CD14-positive monocyte (primary cell): Measurements from ENCODE around the gene PEX5. TPM values are rescaled to one million over a fixed set of nuclear protein-coding genes. Genes with fewer than 3 reads are reported as not detected.

Source experiments
- DNase-seq, 3 donors: peaks; one replicate each; pipeline ENCODE4 v3.0.0-alpha.2; 2011 to 2022
- H2AFZ ChIP-seq: 2 replicates; pipeline ENCODE4 v1.6.0; 2012; ENCODE audit warnings: mild to moderate bottlenecking, low read depth, low read length, inconsistent platforms; ENCODE audit not compliant: insufficient read depth, poor library complexity, severe bottlenecking
- H3K27ac ChIP-seq, 2 donors: 1 replicate in 1 of 2; 2 replicates in 1 of 2; pipeline ENCODE4 v1.5.1; 2012 to 2013; ENCODE audit warnings: low read length in 2 of 2, control low read depth in 1 of 2, inconsistent platforms in 1 of 2, low read depth in 1 of 2, mild to moderate bottlenecking in 1 of 2
- H3K27me3 ChIP-seq, 2 donors: one replicate each; pipeline versions ENCODE4 v1.6.0 to v1.6.1; 2011 to 2013; ENCODE audit warnings: low read length in 2 of 2; ENCODE audit not compliant: control insufficient read depth in 2 of 2, insufficient read depth in 2 of 2
- H3K36me3 ChIP-seq, 2 donors: replicated peaks in 1 of 2; 1 replicate in 1 of 2; 2 replicates in 1 of 2; pipeline versions ENCODE4 v1.5.1 to v1.6.1; 2012 to 2013; ENCODE audit warnings: low read length in 2 of 2, control low read depth in 1 of 2, inconsistent platforms in 1 of 2, mild to moderate bottlenecking in 1 of 2; ENCODE audit not compliant: insufficient read depth in 2 of 2, control insufficient read depth in 1 of 2
- H3K4me1 ChIP-seq, 2 donors: 1 replicate in 1 of 2; 2 replicates in 1 of 2; pipeline versions ENCODE4 v1.5.1 to v1.6.1; 2012 to 2013; ENCODE audit warnings: low read length in 2 of 2, control low read depth in 1 of 2, inconsistent platforms in 1 of 2, mild to moderate bottlenecking in 1 of 2, moderate library complexity in 1 of 2; ENCODE audit not compliant: insufficient read depth in 2 of 2, control insufficient read depth in 1 of 2
- H3K4me2 ChIP-seq: replicated peaks from 2 replicates; pipeline ENCODE3; 2012; ENCODE audit warnings: low read length, moderate library complexity, mild to moderate bottlenecking; ENCODE audit not compliant: poor library complexity, severe bottlenecking; ENCODE audit errors: extremely low read depth
- H3K4me3 ChIP-seq, 3 experiments: fragments of 200-600 bp in 1 of 3; sonication (generic) in 1 of 3; replicated peaks in 1 of 3; 1 replicate in 2 of 3; 2 replicates in 1 of 3; pipeline ENCODE4 v1.5.1; 2011 to 2013; ENCODE audit warnings: low read length in 3 of 3, mild to moderate bottlenecking in 3 of 3, control low read depth in 2 of 3, low read depth in 2 of 3, inconsistent platforms in 1 of 3, moderate library complexity in 1 of 3
- H3K79me2 ChIP-seq: 2 replicates; pipeline ENCODE4 v1.6.0; 2012; ENCODE audit warnings: mild to moderate bottlenecking, control low read depth, inconsistent platforms, low read length, moderate library complexity; ENCODE audit not compliant: insufficient read depth
- H3K9ac ChIP-seq: 2 replicates; pipeline ENCODE4 v1.6.0; 2017; ENCODE audit warnings: low read length, mild to moderate bottlenecking; ENCODE audit not compliant: insufficient read depth, poor library complexity, severe bottlenecking
- H3K9me3 ChIP-seq, 2 donors: replicated peaks in 1 of 2; 1 replicate in 1 of 2; 2 replicates in 1 of 2; pipeline versions ENCODE4 v1.5.1 to v1.6.1; 2012 to 2013; ENCODE audit warnings: low read length in 2 of 2, control low read depth in 1 of 2; ENCODE audit not compliant: control insufficient read depth in 1 of 2, insufficient read depth in 1 of 2
- H4K20me1 ChIP-seq: 2 replicates; pipeline ENCODE4 v1.6.0; 2012; ENCODE audit warnings: mild to moderate bottlenecking, low read length, control low read depth, moderate library complexity; ENCODE audit not compliant: insufficient read depth
- H3K27ac Mint-ChIP-seq, 7 donors: one replicate each; pipeline ENCODE4 v1.8.0; 2020; ENCODE audit warnings: mild to moderate bottlenecking in 7 of 7, mixed read lengths in 7 of 7, moderate library complexity in 6 of 7, inconsistent platforms in 2 of 7
- H3K27me3 Mint-ChIP-seq, 3 donors: one replicate each; pipeline ENCODE4 v1.8.0; 2021 to 2022; ENCODE audit warnings: low read depth in 3 of 3, mild to moderate bottlenecking in 3 of 3, mixed read lengths in 3 of 3, moderate library complexity in 3 of 3, inconsistent platforms in 1 of 3
- H3K36me3 Mint-ChIP-seq, 2 donors: one replicate each; pipeline ENCODE4 v1.8.0; 2020; ENCODE audit warnings: mixed read lengths in 2 of 2, inconsistent platforms in 1 of 2, mild to moderate bottlenecking in 1 of 2
- H3K4me1 Mint-ChIP-seq: one replicate; pipeline ENCODE4 v1.8.0; 2020; ENCODE audit warnings: mild to moderate bottlenecking, mixed read lengths
- H3K4me3 Mint-ChIP-seq, 2 donors: one replicate each; pipeline ENCODE4 v1.8.0; 2020; ENCODE audit warnings: mild to moderate bottlenecking in 2 of 2, mixed read lengths in 2 of 2, moderate library complexity in 1 of 2
- H3K9me3 Mint-ChIP-seq, 7 donors: one replicate each; pipeline ENCODE4 v1.8.0; 2020 to 2022; ENCODE audit warnings: mixed read lengths in 7 of 7, mild to moderate bottlenecking in 6 of 7, moderate library complexity in 6 of 7, inconsistent platforms in 2 of 7
- WGBS: methylation state at CpG from one replicate; pipeline ENCODE4 v1.1.5; 2013; ENCODE audit warnings: missing lambda C conversion rate; ENCODE audit not compliant: insufficient coverage; 5-methylcytosine and 5-hydroxymethylcytosine counted together
- intact Hi-C, 2 donors: fragments of 100-400 bp; cut with micrococcal nuclease; formaldehyde crosslinking; loops; one replicate each; pipeline versions ENCODE4 v1.15.0 to v1.15.1; 2023
- polyA plus RNA-seq, 3 donors: library from polyadenylated mRNA; depleted of rRNA in 1 of 3; unstranded in 2 of 3; stranded (reverse) in 1 of 3; fragments of 300-500 nt in 2 of 3; fragments of >200 nt in 1 of 3; fragmentation: Illumina TruSeq in 2 of 3; gene quantifications; 1 replicate in 2 of 3; 2 replicates in 1 of 3; pipeline ENCODE4 v1.2.3, GENCODE V29; 2012 to 2021
- TF ChIP-seq, protein P1 (sequence below): fragments of 200-600 bp; IDR thresholded peaks from one replicate; pipeline ENCODE4 v1.8.0; 2022; ENCODE audit warnings: antibody characterized with exemption, mild to moderate bottlenecking

Gene PEX5
- polyA plus RNA-seq, 3 donors = 4.3 to 11.3 (median 7.1) TPM

DNA sequence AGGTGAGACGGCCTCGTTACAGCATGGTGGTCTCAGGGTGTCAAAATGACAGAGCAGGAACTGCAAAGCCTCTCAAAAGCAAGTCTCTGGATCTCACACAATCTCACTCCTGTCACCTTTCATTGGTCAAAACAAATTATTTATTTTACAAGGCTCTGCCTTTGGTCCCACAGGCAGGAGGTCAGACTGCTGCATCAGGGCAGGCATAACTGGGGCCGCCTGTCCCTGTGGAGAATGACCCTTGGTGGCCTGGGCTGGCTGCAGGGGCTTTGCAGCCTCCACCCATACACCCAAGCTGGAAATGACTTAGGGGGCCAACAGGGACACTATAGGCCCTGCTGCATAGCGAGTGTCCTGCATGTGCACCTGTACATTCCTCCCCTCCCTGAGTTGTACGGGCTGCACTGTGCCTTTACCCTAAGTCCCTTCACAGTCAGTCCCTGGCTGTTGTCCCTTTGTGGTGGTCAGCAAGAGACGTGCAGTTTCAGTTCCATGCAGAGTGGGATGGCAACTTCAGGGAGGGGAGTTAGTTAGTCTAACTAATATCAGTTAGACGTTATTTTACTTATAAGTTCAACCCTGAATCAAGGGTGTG is 28.1 kb downstream of the PEX5 start:
- Mint-ChIP-seq H3K4me1 (no peaks in the 10 kb centered on the region), H3K36me3 (peaks cover 3% of the 10 kb centered on the region in 2 donors), H3K4me3 (no peak overlapping the region), H3K27ac (no peak overlapping the region), H3K9me3 (peaks cover 0 to 6% (median 3%) of the 10 kb centered on the region in 7 donors), H3K27me3 (peaks cover 0 to 2% (median 1%) of the 10 kb centered on the region in 3 donors)
- DNase-seq = no peak
- Histone ChIP-seq H3K36me3 (peaks cover 0 to 2% of the 10 kb centered on the region in 2 donors), H3K79me2 (no peaks in the 10 kb centered on the region), H3K9me3 (peaks cover 0 to 3% of the 10 kb centered on the region in 2 donors), H3K9ac (no peak overlapping the region), H3K4me1 (no peaks in the 10 kb centered on the region), H3K4me3 (no peak overlapping the region), H2AFZ (no peak overlapping the region), H3K4me2 (no peak overlapping the region), H3K27ac (no peak overlapping the region), H3K27me3 (no peaks in the 10 kb centered on the region), H4K20me1 (no peaks in the 10 kb centered on the region)
- TF ChIP-seq, protein P1, sequence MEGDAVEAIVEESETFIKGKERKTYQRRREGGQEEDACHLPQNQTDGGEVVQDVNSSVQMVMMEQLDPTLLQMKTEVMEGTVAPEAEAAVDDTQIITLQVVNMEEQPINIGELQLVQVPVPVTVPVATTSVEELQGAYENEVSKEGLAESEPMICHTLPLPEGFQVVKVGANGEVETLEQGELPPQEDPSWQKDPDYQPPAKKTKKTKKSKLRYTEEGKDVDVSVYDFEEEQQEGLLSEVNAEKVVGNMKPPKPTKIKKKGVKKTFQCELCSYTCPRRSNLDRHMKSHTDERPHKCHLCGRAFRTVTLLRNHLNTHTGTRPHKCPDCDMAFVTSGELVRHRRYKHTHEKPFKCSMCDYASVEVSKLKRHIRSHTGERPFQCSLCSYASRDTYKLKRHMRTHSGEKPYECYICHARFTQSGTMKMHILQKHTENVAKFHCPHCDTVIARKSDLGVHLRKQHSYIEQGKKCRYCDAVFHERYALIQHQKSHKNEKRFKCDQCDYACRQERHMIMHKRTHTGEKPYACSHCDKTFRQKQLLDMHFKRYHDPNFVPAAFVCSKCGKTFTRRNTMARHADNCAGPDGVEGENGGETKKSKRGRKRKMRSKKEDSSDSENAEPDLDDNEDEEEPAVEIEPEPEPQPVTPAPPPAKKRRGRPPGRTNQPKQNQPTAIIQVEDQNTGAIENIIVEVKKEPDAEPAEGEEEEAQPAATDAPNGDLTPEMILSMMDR = no peak
- WGBS = 83% methylated on average over 3 of the region's 7 CpGs
- intact Hi-C loops = loop anchor here in 1 of 2 donors (2.0 kb wide), 1 partner anchor 243 kb away; no protein-coding TSS in a partner anchor

DNA sequence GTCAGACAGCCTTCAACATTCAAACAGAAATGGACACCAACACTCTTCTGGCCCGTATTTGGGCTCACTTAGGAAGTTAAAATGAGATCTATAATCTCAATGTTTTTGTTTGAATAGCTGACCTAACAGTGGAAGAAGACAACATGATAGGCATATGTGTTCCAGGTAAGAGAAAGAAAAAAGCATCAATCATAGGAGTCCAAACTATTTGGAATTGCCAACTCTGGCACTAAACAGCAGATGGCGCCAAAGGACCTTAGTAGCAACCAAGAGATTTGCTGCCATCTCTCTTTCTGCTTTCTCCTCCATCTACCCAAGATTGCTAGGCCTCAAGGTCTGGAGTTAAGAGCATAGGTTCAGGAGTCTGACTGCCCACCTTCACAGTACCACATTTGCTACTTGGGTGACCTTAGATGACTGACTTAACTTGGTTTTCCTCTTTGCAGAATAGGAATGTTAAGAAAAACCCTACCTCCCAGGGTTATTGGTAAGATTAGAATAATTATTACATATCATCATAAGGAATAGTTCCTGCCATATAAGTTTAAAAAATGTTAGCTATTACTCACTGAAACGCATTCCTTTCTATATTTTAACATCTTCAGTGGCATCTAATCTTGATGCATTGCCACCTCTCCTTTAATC is 30.2 kb downstream of the PEX5 start:
- Mint-ChIP-seq H3K4me1 (no peaks in the 10 kb centered on the region), H3K27me3 (peaks cover 0 to 2% (median 0%) of the 10 kb centered on the region in 3 donors), H3K9me3 (peaks cover 0 to 5% (median 3%) of the 10 kb centered on the region in 7 donors), H3K4me3 (no peak overlapping the region), H3K36me3 (no peaks in the 10 kb centered on the region), H3K27ac (no peak overlapping the region)
- Histone ChIP-seq H4K20me1 (no peaks in the 10 kb centered on the region), H3K4me3 (no peak overlapping the region), H3K9ac (no peak overlapping the region), H3K27ac (no peak overlapping the region), H3K9me3 (no peaks in the 10 kb centered on the region), H3K4me2 (no peak overlapping the region), H3K27me3 (no peaks in the 10 kb centered on the region), H3K4me1 (no peaks in the 10 kb centered on the region), H2AFZ (no peak overlapping the region), H3K36me3 (no peaks in the 10 kb centered on the region), H3K79me2 (no peaks in the 10 kb centered on the region)
- DNase-seq = peak; percentile 54 to 75 (median 64)
- 67% methylated on average over 1 of the region's 3 CpGs for WGBS
- TF ChIP-seq, protein P1 = peak; percentile 85
- intact Hi-C loops = loop anchor here (1.0 to 10.0 kb wide), 5 partner anchors 238 to 585 kb away; no protein-coding TSS in a partner anchor
